ENCODE results near the gene NCK2.

The NCK2 gene

GRCh38 chr2:105917688-105918087 is 173.0 kb downstream of the NCK2 start:
- DNase-seq (ENCODE audit: extremely low read depth, low read depth): no peak
- no peak for TF ChIP-seq CTCF (IDR thresholded peaks at IDR 0.05; ENCODE audit: low read depth, low read length)

- no peak for DNase-seq (ENCODE audit: extremely low read depth, low read depth)
- no peak for TF ChIP-seq CTCF (IDR thresholded peaks at IDR 0.05; ENCODE audit: low read depth, low read length)
These were observed 174.6 kb downstream of the NCK2 start for GRCh38 chr2:105919191-105919811.

- DNase-seq (ENCODE audit: extremely low read depth, low read depth): no peak
- TF ChIP-seq CTCF (IDR thresholded peaks at IDR 0.05; ENCODE audit: low read depth, low read length): peak; percentile 34
These were observed 175.1 kb downstream of the NCK2 start for GRCh38 chr2:105919826-105920225.

GRCh38 chr2:105924271-105924670 is 179.6 kb downstream of the NCK2 start:
- no peak for DNase-seq (ENCODE audit: extremely low read depth, low read depth)
- TF ChIP-seq CTCF (IDR thresholded peaks at IDR 0.05; ENCODE audit: low read depth, low read length): no peak

- TF ChIP-seq CTCF (IDR thresholded peaks at IDR 0.05; ENCODE audit: low read depth, low read length): no peak
- no peak for DNase-seq (ENCODE audit: extremely low read depth, low read depth)
These were observed 180.2 kb downstream of the NCK2 start for GRCh38 chr2:105924932-105925331.

- DNase-seq (ENCODE audit: extremely low read depth, low read depth): no peak
- TF ChIP-seq CTCF (IDR thresholded peaks at IDR 0.05; ENCODE audit: low read depth, low read length): no peak
These were observed 180.7 kb downstream of the NCK2 start for GRCh38 chr2:105925390-105925789.

- DNase-seq (ENCODE audit: extremely low read depth, low read depth): no peak
- no peak for TF ChIP-seq CTCF (IDR thresholded peaks at IDR 0.05; ENCODE audit: low read depth, low read length)
These were observed 182.4 kb downstream of the NCK2 start for GRCh38 chr2:105926960-105927678.

All from AG09319 (cell line).